NCI-H345 (cell line): ENCODE data around the gene RTL1.
A peak's percentile ranks its signal among the peaks of the same experiment; 100 is the strongest.

ENCODE experiments used
- DNase-seq: peaks from one replicate; lab custom pipeline; 2025; lab: John Stamatoyannopoulos, UW

The RTL1 gene

DNA sequence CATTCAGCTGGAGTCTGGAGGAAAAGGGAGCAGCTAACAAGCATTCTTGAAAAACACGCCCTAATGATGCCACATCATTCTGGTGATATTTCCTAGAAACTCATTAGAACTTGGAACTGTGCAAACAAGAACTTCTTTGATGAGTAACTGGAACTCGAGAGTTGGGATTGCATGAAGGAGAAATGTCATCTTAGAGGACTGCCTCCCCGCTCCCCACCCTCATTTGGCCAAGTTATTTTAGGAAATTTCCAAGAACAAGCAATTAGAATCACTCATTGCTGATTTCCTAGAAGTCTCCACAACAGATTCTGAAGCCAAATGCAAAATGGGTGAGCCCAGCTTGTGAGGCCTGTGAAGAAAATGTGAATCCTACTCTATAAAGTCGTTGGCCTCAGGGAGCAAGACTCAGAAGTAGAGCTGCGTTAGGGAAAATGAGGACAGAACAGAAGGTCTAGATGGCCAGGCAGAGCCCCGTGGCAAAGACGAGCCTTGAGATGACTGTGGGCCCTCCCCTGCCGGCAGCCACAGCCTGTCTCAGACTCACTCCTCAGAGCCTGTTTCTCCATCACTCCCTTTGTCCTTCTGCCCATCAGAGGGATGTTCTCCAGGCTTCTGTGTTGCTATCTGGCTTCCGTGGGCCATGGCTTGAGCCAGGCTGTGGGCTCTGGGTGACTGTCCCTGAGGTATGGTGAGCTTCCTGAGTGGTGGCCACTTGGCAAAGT is 38.4 kb downstream of the RTL1 start:
- DNase-seq: no peak

DNA sequence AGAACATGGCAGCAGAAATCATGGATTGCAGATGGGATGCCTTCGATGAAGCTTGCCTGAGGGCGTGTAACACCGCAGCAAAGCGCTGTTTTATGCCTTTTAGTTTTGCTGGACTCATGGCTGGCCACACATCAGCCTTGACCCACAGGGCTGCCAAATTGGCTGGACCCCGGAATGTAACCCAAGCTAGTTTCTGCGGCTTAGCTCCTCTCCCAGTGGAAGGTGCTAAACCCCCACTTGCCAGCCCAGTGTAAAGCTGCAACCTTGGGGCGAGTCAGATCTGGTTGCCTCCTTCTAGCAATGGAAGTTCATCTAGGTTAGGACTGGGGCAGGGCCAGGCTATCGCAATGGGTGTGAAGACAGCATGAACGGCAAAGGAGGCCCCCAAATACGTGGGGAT is 39.3 kb downstream of the RTL1 start:
- DNase-seq: no peak

GRCh38 chr14:100862793-100863192 is 40.7 kb downstream of the RTL1 start:
- DNase-seq: no peak

GRCh38 chr14:100862277-100862676 is 41.2 kb downstream of the RTL1 start:
- no peak for DNase-seq

DNA sequence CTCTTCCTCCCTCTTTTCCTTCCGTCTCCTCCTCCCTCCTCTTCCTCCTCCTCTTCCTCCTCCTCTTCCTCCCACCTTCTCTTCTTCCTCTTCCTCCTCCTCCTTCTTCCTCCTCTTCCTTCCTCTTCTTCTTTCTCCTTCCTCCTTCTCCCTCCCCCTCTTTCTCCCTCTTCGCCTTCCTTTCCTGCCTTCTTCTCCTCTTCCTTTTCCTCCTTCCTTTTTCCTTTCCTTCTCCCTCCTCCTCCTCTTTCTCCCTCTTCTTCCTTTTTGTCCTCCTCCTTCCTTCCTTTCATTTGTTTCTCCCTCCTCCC is 41.6 kb downstream of the RTL1 start:
- no peak for DNase-seq

- no peak for DNase-seq
These were observed 42.2 kb downstream of the RTL1 start for GRCh38 chr14:100861188-100861936.

DNA sequence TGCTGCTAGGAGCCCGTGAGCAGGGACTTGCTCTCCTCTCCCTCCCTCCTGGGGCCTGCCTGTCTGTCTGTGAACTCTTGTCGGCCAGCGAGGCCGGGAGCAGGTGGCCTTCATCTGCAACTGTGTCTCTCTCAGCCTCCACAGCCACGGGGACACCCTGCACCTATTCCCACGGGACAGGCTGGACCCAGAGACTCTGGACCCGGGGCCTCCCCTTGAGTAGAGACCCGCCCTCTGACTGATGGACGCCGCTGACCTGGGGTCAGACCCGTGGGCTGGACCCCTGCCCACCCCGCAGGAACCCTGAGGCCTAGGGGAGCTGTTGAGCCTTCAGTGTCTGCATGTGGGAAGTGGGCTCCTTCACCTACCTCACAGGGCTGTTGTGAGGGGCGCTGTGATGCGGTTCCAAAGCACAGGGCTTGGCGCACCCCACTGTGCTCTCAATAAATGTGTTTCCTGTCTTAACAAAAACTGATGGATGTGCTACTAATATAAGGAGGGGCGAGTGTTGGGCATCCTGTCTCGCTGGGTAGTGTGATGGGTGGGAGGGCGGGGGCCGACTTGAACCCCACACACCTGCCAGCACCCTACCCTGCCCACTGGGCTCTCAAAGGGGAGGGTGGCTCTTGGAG is 42.9 kb downstream of the RTL1 start:
- DNase-seq: no peak

- DNase-seq: no peak
These were observed 43.7 kb downstream of the RTL1 start for GRCh38 chr14:100859781-100860180.

GRCh38 chr14:100858838-100859220 is 44.7 kb downstream of the RTL1 start:
- peak; percentile 21 for DNase-seq

- DNase-seq: no peak
These were observed 45.3 kb downstream of the RTL1 start for GRCh38 chr14:100857923-100858837.

GRCh38 chr14:100857233-100857922 is 46.1 kb downstream of the RTL1 start:
- DNase-seq: peak; percentile 25

DNA sequence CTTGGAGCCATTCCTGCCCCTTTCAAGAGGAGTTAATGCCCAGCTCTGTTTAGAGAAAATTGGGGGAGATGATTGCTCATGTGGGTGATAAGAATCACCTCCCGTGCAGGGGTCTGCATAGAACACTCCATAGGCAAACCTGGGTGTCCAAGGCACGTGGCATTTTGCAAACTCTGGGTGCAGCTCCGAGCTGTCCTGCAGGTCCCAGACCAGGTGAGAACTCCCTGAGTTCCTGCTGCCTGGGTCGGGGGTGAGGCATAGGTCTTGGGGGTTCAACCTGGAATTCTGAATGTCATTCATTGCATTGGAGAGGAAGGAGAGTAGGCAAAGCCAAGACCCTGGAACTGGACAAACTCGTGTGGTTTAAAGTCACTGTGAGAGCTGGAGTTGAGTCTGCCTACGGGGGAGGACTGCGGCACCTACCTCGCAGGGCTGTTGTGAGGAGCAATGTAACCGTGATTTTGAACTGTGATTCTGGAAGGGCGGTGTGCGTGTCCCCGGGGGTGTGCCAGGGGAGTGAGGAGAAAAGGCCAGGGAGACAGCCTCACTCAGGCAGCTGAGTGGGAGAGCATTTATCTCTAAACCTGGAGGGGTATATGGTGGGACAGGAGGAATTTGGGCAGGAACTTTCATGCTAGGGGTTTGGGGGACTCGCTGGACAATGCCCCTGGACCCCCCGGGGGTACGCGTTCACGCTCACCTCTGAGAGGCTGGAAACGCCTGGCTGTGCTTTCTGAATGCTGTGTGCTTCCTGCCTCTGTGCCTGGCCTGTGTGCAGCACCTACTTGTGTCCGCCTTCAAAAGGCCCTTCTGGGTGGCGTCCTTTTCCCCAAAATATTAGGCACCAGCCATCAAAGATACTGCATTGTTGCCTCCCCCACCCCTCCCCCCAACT is 47.2 kb downstream of the RTL1 start:
- DNase-seq: no peak

- DNase-seq: no peak
These were observed 48.1 kb downstream of the RTL1 start for GRCh38 chr14:100855256-100855930.

DNA sequence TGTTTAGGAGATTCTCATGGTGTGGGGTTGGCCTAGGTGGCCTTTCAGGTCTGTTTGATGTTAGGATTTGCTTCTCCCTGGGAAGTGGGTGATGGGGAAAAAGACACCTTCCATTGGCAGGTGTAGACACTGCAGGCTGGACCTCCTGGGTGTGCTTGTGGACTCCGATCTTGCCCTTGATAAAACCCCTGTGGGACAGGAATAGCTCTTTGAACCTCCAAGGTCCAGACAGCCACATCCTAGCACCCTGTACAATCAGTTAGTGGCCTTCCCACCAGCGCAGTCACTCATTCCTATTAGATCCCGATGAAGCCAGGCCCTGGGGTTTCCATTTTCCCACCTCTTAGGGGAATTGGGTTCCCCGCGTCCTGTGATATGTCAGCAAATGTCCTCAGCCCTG is 49.1 kb downstream of the RTL1 start:
- no peak for DNase-seq

GRCh38 chr14:100851946-100852620 is 51.4 kb downstream of the RTL1 start:
- no peak for DNase-seq

DNA sequence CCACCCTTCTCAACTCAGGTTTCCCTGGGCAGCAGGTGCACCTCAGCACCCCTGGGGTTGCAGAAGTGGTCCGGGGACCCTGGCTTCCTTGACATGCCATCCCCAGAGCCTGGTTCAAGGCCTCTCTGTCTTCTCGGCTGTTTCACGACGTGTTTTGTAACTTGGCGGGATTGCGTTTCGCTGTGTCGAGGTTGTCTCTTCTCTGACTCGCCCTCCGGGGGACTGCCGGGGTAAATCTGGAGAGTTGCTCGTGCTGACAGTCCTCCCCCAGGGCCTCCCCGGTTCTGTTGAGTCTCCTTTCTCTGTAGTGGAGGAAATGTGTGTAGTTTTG is 52.0 kb downstream of the RTL1 start:
- no peak for DNase-seq

DNA sequence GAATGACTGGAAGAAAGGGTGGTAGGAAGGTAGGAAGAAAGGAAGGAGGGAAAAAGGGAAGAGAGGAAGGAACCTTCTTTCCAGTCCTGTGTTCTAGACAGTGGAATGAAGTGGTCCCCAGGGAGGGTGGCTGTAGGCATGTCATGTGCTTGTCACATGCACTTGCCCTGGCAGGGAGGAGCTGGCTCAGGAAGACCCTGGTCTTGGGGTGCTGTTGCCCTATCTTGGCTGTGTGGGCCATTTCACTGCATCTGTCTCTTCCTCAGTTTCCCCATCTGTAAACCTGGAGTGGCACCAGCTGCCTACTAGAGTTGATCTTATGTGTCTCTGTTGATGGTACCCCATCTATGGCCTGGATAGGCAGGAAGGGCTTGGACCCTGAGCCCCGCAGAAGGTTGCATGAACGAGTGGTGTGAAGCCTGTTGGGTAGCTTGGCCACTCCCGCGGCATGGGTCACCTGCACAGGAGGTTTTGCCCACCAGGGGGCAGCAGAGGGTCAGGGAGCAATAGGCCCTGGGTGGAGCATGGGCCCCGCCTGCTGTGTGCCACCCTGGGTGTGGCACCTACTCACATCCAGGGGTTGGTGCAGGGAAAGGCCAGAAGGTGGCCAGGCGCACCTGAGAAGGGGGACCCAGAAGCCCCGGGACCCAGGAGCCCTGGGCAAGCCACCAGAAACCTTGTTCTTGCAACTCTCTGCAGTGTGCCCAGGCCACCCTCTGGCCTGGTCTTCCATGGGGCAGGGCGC is 52.5 kb downstream of the RTL1 start:
- peak; percentile 63 for DNase-seq

GRCh38 chr14:100849115-100849781 is 54.3 kb downstream of the RTL1 start:
- DNase-seq: no peak
